GM15510 (cell line): ENCODE results near the gene TYK2.

Source experiments
- POLR2A ChIP-seq: IDR thresholded peaks from 3 replicates; pipeline ENCODE4 v1.6.1; 2011; ENCODE audit warnings: borderline replicate concordance; ENCODE audit not compliant: insufficient read length; ENCODE audit errors: extremely low read depth

The TYK2 gene

DNA sequence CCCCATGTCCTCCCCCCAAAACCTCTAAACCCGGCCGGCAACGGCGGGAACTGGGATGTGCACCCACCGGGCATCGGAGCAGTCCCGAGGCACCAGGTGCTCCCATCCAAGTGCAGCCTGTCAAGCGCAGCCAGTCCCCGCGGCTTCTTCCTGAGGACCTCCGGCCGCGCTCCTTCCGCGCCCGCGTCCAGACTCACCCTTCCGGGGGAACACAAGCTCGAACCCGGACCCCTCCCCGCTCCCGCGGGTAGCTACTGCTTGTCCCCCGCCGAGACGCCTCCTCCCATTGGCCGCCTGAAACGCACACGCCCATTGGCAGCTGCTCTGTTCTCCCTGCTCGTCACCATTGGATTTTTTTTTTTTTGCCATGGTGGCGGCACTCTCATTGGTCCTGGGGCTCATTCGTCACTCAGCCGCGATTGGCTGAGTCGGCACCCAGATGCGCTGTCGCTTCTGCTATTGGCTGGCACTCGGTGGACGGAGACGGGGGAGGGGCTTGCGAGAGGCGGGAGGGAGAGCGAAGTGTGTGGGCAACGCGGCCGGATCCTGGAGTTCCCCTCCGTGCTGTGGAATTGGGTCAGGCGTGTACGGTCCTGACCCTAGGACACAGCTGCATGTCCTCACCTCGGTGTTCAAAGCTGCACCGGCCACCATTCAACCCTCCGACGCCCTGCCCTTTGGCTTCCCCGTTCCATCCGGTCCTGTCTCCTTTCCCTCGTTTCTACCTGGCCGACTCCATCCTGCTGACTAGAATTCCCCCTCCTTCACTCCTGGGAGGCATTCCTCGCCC lies at the start of gene TYK2:
Gene TYK2, minus strand, starts transcription at position 260 of the 790 bp plus-strand sequence. CDS start 2,166 bp downstream, outside the sequence.
- peak; percentile 79 for TF ChIP-seq POLR2A

DNA sequence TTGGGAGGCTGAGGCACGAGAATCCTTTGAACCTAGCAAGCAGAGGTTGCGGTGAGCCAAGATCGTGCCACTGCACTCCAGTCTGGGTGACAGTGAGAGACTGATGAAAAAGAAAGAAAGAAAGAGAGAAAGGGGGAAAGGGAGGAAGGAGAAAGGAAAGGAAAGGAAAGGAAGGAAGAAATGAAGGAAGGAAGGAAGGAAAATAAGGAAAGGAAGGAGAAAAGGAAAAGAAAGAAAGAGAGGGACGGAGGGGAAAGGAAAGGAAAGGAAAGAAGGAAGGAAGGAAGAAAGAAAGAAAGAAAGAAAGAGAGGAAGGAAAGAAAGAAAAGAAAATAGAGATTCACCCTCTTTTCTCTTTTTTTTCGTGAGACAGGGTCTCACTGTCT lies 48.6 kb upstream of the TYK2 start:
- TF ChIP-seq POLR2A = no peak

DNA sequence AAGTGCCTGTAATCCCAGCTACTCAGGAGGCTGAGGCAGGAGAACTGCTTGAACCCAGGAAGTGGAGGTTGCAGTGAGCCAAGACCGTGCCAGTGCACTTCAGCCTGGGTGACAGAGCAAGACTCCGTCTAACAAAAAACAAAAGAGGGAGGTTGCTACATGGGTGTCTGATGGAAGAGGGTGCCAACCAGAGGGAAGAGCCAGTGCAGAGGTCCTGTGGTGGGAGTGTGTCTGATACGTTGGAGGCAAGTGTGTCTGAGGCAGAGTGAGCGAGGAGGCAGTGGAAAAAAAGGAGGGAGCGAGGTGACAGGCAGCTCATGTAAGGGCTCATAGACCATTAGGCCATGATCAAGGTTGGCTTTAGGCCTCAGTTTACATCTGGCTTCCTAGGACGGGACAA lies 46.8 kb upstream of the TYK2 start:
- TF ChIP-seq POLR2A = no peak

DNA sequence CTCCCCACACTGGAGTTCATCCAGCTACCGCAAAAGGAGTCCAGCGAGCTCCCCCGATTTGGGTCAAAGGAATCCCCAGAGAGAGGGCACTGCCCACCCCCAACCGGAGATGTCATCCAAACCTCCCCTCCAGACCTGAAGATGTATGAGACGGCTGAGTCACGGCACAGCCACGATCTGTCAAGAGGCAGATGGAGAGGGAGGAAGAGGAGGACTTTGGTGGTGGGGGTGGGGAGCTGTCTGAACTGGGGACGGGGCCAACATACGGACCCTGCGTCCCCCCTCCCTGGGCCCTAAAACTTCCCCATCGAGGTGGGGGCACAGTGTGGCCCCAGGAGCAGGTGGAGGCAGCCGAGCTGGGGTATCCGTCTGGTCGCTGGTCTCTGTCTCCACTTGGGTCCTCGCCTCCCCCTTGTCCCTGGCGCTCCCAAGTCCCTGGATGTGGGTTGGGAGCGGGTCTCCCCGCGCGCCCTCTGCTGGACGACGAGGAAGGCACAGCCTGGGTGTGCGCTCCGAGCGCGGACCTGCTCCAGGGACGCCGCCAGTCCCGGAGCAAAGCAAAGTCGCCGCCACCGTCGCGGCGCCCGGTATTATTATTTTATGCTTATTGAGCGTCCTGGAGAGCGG lies 43.8 kb upstream of the TYK2 start:
- no peak for TF ChIP-seq POLR2A

DNA sequence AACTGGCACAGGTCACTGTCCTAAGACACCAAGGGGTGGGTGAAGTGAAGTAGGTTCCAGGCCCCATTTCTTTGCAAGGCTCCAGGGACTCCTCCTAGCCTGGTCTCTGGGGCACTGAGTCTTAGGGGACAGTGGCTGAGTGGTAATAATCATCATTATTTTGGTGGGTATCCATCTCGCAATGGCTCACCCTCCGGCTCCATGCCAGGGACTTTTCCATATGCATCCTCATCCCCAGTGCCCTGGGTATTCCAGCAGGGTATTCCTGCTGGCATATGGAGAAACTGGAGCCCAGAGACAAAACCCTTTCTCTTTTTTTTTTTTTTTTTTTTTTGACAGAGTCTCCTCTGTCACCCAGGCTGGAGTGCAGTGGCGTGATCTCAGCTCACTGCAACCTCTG lies 42.5 kb upstream of the TYK2 start:
- no peak for TF ChIP-seq POLR2A

DNA sequence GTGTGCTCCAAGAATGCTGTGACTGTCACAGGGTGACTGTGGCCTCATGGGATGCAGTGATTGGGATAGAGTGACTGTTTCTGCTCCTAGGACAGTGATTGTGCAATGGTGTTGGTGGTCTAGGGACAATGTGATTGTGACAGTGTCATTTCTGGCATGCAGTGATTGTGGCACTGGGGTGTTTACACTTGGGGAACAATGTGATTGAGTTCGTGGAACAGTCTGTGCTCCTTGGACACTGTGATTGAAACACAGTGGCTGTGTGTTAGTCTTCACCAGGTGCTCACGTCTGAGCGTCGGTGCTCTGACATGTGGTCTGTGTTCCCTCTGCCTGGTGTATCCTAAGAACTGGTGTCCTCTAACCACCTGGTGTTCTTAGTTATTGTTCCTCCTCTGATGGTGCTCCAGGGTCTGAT lies 41.7 kb upstream of the TYK2 start:
- no peak for TF ChIP-seq POLR2A

DNA sequence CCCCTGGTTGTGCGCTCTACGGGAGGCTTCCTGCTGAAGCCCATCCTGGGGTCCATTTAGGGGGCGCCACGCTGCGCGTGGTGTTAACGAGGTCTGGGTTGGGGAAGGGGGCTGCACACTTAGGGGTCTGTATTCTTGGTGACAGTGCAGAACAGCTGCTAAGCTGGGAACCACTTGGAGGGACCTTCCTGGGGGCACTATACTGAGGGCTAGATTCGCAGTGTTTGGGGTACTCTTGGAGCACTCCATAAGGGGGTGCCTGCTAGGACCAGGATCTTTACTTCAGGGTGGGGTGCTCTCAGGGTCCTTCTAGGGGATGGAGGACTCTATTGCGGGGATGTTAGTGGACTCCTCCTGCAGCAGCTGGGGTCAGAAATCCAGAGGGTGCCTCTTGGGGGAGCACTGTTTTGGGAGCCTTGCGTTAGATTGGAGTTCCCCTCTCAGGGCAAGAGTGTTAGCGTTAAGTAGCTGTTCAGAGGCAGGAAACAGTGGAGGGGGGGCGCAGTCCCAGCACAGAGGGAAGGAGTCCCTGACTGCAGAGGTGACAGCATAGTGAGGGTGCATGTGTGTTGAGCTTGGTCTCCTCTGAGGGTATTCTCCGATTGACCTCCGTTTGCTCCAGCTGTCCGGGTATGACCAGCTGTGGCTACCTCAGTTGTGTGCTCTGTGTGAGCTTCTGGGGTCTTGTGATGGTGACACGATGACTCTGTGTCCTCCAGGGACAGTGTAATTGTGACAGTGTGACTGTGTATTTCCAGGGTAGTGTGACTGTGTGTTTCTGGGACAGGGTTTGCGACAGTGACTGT lies 41.1 kb upstream of the TYK2 start:
- TF ChIP-seq POLR2A = no peak

DNA sequence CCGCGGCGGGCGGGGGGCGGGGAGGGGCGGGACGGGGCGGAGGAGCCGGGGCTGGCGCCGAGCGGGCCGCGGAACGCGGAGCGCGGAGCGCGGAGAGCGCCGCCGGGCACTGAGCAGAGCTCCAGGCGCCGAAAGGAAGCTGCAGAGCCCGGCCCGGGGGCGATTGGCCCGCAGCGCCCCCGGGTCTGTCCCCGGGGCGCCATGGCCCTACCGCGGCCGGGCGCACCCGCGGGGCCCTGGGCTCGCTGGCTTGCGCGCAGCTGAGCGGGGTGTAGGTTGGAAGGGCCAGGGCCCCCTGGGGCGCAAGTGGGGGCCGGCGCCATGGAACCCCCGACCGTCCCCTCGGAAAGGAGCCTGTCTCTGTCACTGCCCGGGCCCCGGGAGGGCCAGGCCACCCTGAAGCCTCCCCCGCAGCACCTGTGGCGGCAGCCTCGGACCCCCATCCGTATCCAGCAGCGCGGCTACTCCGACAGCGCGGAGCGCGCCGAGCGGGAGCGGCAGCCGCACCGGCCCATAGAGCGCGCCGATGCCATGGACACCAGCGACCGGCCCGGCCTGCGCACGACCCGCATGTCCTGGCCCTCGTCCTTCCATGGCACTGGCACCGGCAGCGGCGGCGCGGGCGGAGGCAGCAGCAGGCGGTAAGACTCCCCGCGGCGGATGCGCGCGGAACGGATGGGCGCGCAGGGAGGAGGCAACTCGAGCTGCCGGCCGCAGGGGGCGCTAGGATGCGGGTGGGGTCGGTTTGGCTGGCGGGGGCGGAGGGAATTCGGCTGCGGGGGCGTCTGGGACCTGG lies 40.3 kb upstream of the TYK2 start, which contains the start of gene PDE4A:
Gene PDE4A, plus strand, starts transcription at position 95 of the 796 bp plus-strand sequence. Its CDS starts 227 bp downstream, at position 322.
- TF ChIP-seq POLR2A = no peak

DNA sequence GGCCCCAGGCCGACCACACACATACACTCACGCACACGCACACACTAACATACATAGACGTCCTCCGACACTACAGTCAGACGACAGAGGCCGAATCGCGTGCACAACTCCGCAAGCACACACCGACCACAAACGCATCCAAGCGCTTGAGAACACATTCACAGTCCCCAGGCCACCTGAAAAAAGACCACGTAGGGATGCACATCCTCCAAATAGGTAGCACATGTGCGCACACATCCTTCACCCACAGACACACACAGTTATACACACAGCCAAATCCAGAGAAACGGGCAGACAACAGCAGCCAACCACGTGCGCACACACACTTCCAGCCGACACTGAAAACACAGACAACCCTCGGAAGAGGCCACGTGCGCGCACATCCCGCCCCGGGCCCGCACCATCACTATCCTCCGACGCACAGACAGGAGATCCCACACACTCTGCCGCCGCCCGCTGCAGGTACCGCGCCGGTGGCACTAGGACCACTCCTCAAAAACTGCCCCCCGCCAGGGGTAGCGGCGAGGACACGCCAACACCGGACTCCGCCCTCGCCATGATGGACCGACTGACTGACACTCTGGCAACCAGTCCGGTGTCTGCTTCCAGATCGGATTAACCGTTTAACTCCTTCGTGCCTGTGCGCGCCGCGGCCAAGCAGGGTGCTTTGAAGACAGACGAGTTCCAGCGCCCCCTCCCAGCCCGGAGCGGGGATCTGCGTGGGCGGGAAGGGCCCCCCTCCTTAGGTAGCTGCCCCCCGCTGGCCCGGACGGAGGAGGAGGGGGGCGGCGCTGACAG lies 39.5 kb upstream of the TYK2 start:
- peak; percentile 20 for TF ChIP-seq POLR2A

DNA sequence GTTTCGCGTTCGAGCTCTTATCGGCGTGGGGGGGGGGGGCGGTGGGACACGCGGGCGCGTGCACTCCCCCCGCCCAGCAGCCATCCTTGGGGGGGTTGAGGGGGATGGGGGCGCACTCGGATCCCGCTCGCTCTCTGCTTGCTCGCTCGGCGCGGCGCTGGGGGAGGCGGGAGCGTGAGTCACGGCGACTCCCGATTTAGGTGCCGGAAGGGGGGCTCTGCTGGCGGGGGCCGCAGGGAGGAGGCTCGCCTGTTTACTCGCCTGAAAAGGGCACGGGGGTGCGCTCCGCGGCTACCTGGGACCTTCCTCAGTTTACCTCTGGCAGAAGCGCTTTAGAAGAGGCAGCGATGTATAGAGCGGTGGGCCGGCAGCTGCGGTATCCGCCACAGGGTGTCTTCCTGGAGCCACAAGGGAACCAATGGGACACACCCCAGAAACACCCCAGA lies 38.9 kb upstream of the TYK2 start:
- no peak for TF ChIP-seq POLR2A

DNA sequence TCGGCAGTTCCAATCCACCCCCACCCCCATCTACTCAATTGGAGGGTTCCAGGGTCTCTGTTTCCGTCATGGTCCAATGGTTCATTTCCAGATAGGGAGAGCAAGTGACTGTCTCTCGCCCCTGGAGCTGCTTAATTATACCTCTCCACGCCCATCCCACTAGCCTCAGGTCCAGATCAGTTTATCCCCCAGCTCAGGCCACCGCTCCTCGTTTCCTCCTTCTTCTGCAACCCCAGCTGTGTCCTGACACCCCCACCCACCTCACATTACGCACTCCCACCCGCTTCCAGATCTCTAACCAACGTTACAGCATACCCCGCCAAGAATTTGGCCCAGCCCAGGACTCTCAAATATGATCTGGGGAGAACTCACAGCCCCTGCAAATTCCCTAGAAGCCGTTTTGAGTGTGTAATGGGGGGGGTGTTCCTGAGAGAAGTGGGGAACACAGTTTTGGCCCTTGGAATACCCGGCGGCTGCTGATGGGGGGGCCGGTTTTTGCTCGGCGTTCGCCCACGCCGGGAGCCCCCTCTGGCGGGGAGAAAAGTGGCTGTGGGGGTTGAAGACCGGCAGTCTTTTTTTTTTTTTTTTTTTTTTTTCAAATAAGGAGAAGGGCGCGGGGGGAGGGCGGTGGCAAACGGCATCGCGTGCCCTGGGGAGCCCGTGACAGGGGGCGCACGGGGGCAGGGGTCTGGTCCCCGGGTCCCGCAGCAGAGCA lies 38.3 kb upstream of the TYK2 start:
- TF ChIP-seq POLR2A = no peak

DNA sequence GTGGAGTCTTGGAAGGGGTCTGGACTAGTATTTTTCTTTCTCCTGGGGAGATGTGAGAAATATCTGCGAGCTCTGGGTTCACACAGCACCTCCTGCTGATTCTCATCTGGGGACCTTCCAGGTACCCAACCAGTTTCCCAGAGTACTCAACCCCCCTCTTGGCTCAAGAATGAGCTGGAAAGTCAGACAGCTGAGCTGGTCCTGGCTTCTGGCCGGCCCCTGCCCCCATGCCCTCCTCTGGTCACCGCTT lies 37.8 kb upstream of the TYK2 start:
- TF ChIP-seq POLR2A = no peak

DNA sequence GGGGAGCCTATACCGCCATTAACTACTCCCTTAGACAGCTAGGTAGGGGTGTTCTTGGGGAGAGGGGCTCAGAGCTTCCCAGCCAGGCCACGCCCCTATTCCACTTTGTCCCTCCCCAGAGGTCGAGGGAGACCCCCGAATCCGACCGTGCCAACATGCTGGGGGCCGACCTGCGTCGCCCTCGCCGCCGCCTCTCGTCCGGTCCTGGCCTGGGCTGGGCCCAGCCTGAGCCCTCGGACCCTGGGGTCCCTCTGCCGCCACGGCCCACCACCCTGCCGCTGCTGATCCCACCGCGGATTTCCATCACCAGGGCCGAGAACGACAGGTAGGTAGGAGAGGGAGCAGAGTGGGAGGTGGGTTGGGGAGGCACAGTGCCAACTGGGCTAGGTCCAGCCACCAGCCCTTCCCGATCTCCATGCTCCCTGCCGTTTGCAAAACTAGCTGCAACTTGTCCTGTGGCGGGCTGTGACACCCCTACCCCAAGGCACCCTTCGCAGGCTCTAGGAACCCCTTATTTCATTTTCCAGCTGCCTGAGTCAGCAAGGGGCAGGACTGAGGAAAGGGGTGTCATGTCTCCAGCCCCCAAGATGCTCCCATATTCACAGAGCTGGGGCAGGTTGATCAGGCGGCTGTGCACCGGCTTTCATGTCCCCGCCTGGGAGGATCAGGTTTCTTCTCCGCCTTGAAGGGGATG lies 37.3 kb upstream of the TYK2 start:
- no peak for TF ChIP-seq POLR2A
